ENCODE data around the gene DMGDH.

- TF ChIP-seq POLR2A (IDR thresholded peaks at IDR 0.05; ENCODE audit: low read depth, low read length) (no peak), CTCF (conservative IDR thresholded peaks at IDR 0.05; ENCODE audit: low read depth, low read length) (no peak), ELK1 (IDR thresholded peaks at IDR 0.05; ENCODE audit: borderline replicate concordance, low read depth, low read length) (no peak)
Observed at GRCh38 chr5:79069488-79070349, at the start of gene DMGDH, which contains the start of gene BHMT2.
